ENCODE data around the gene MAGIX. TPM values are rescaled to one million over a fixed set of nuclear protein-coding genes. Genes with fewer than 3 reads are reported as not detected.
"Not testable (repeated sequence)": the region's sequence is repeated elsewhere in the genome, so short reads cannot be mapped to it uniquely, and the experiment has no call there.

MAGIX gene
- total RNA-seq, 1 experiment from 2014 or later = 1.2 TPM

DNA sequence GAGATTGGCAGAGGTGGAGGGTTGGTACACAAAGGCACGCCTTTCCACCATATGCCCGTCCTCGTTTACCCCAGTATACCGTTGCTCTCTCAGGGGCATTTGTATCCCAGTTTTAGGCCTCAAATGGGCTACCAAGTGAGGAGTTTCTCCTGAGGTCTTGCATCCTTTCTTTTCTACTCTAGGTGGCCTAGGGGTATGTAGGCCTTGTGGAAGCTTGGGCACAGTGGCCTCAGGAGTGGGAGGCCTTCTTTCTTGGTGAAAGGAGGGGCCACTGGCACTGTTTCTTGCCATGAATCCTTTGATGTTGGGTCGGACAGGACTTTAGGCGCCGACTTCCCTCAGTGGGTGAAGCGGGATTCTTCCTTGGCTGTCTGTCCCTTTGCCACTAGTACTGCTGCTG is 15.3 kb upstream of the MAGIX start (continued):
- TF ChIP-seq, protein P1, sequence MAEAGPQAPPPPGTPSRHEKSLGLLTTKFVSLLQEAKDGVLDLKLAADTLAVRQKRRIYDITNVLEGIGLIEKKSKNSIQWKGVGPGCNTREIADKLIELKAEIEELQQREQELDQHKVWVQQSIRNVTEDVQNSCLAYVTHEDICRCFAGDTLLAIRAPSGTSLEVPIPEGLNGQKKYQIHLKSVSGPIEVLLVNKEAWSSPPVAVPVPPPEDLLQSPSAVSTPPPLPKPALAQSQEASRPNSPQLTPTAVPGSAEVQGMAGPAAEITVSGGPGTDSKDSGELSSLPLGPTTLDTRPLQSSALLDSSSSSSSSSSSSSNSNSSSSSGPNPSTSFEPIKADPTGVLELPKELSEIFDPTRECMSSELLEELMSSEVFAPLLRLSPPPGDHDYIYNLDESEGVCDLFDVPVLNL (CRISPR knock-in tag; IDR thresholded peaks at IDR 0.05; ENCODE audit: borderline replicate concordance, low read depth) = no peak
- TF ChIP-seq, protein P2, sequence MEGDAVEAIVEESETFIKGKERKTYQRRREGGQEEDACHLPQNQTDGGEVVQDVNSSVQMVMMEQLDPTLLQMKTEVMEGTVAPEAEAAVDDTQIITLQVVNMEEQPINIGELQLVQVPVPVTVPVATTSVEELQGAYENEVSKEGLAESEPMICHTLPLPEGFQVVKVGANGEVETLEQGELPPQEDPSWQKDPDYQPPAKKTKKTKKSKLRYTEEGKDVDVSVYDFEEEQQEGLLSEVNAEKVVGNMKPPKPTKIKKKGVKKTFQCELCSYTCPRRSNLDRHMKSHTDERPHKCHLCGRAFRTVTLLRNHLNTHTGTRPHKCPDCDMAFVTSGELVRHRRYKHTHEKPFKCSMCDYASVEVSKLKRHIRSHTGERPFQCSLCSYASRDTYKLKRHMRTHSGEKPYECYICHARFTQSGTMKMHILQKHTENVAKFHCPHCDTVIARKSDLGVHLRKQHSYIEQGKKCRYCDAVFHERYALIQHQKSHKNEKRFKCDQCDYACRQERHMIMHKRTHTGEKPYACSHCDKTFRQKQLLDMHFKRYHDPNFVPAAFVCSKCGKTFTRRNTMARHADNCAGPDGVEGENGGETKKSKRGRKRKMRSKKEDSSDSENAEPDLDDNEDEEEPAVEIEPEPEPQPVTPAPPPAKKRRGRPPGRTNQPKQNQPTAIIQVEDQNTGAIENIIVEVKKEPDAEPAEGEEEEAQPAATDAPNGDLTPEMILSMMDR (IDR thresholded peaks at IDR 0.05) = no peak

DNA sequence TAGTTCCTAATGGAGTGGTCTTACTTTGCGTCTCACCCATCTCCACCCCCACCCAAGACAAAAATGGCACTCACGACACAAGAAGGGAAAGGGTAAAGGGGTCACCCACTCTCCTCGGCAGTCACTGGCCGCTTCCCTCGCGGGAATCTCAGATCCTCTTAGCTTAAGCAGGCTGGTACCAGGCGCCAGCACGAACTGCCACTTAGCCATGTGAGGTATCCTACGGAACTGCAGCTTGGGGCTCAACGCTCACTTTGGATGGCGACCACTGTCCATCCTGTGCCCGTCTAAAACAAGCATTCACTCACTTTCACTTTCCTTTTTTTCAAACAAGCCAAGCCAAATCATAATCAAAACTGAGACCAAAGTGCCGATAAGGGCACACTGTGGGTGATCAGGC is 14.6 kb upstream of the MAGIX start:
- DNase-seq (ENCODE audit: low spot score) (no peak), ATAC-seq (no peak)
- Mint-ChIP-seq H3K27ac (no peak overlapping the region), H3K4me3 (no peak overlapping the region), H3K36me3 (no peaks in the 10 kb centered on the region), H3K4me1 (no peaks in the 10 kb centered on the region), H3K9me3 (no peaks in the 10 kb centered on the region), H3K27me3 (ENCODE audit: low read depth) (peaks cover 2% of the 10 kb centered on the region; the same call in 1 of the 2 replicates)
- ChIA-PET POLR2A (no interaction called here), CTCF (interaction anchor here (0.6 to 1.0 kb wide), 2 partner anchors 8 to 1716 kb away, joined by 3 to 5 read pairs; no protein-coding TSS in a partner anchor)
- no peak for TF ChIP-seq CREB1 (CRISPR knock-in tag; IDR thresholded peaks at IDR 0.05)
- TF ChIP-seq, protein P3, sequence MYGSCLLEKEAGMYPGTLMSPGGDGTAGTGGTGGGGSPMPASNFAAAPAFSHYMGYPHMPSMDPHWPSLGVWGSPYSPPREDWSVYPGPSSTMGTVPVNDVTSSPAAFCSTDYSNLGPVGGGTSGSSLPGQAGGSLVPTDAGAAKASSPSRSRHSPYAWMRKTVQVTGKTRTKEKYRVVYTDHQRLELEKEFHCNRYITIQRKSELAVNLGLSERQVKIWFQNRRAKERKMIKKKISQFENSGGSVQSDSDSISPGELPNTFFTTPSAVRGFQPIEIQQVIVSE (CRISPR knock-in tag; IDR thresholded peaks at IDR 0.05; ENCODE audit: borderline replicate concordance) = no peak
- TF ChIP-seq, protein P4, sequence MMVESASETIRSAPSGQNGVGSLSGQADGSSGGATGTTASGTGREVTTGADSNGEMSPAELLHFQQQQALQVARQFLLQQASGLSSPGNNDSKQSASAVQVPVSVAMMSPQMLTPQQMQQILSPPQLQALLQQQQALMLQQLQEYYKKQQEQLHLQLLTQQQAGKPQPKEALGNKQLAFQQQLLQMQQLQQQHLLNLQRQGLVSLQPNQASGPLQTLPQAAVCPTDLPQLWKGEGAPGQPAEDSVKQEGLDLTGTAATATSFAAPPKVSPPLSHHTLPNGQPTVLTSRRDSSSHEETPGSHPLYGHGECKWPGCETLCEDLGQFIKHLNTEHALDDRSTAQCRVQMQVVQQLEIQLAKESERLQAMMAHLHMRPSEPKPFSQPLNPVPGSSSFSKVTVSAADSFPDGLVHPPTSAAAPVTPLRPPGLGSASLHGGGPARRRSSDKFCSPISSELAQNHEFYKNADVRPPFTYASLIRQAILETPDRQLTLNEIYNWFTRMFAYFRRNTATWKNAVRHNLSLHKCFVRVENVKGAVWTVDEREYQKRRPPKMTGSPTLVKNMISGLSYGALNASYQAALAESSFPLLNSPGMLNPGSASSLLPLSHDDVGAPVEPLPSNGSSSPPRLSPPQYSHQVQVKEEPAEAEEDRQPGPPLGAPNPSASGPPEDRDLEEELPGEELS (CRISPR knock-in tag; IDR thresholded peaks at IDR 0.05) = no peak
- TF ChIP-seq, protein P5, sequence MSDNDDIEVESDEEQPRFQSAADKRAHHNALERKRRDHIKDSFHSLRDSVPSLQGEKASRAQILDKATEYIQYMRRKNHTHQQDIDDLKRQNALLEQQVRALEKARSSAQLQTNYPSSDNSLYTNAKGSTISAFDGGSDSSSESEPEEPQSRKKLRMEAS (CRISPR knock-in tag; IDR thresholded peaks at IDR 0.05) = no peak
- TF ChIP-seq, protein P6, sequence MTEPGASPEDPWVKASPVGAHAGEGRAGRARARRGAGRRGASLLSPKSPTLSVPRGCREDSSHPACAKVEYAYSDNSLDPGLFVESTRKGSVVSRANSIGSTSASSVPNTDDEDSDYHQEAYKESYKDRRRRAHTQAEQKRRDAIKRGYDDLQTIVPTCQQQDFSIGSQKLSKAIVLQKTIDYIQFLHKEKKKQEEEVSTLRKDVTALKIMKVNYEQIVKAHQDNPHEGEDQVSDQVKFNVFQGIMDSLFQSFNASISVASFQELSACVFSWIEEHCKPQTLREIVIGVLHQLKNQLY (CRISPR knock-in tag; IDR thresholded peaks at IDR 0.05) = no peak
- TF ChIP-seq, protein P7, sequence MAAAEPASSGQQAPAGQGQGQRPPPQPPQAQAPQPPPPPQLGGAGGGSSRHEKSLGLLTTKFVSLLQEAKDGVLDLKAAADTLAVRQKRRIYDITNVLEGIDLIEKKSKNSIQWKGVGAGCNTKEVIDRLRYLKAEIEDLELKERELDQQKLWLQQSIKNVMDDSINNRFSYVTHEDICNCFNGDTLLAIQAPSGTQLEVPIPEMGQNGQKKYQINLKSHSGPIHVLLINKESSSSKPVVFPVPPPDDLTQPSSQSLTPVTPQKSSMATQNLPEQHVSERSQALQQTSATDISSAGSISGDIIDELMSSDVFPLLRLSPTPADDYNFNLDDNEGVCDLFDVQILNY (CRISPR knock-in tag; IDR thresholded peaks at IDR 0.05) = no peak
- TF ChIP-seq GRHL2 (CRISPR knock-in tag; IDR thresholded peaks at IDR 0.05; ENCODE audit: insufficient replicate concordance, severe bottlenecking) = no peak
- TF ChIP-seq CBFB (CRISPR knock-in tag; IDR thresholded peaks at IDR 0.05; ENCODE audit: low read depth) = no peak
- TF ChIP-seq, protein P8, sequence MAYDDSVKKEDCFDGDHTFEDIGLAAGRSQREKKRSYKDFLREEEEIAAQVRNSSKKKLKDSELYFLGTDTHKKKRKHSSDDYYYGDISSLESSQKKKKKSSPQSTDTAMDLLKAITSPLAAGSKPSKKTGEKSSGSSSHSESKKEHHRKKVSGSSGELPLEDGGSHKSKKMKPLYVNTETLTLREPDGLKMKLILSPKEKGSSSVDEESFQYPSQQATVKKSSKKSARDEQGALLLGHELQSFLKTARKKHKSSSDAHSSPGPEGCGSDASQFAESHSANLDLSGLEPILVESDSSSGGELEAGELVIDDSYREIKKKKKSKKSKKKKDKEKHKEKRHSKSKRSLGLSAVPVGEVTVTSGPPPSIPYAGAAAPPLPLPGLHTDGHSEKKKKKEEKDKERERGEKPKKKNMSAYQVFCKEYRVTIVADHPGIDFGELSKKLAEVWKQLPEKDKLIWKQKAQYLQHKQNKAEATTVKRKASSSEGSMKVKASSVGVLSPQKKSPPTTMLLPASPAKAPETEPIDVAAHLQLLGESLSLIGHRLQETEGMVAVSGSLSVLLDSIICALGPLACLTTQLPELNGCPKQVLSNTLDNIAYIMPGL (CRISPR knock-in tag; IDR thresholded peaks at IDR 0.05) = no peak
- TF ChIP-seq JUN (CRISPR knock-in tag; IDR thresholded peaks at IDR 0.05) = no peak
- TF ChIP-seq NFATC4 (CRISPR knock-in tag; IDR thresholded peaks at IDR 0.05) = no peak
- TF ChIP-seq IRF2 (CRISPR knock-in tag; IDR thresholded peaks at IDR 0.05; ENCODE audit: borderline replicate concordance, low read depth) = no peak
- TF ChIP-seq, protein P9, sequence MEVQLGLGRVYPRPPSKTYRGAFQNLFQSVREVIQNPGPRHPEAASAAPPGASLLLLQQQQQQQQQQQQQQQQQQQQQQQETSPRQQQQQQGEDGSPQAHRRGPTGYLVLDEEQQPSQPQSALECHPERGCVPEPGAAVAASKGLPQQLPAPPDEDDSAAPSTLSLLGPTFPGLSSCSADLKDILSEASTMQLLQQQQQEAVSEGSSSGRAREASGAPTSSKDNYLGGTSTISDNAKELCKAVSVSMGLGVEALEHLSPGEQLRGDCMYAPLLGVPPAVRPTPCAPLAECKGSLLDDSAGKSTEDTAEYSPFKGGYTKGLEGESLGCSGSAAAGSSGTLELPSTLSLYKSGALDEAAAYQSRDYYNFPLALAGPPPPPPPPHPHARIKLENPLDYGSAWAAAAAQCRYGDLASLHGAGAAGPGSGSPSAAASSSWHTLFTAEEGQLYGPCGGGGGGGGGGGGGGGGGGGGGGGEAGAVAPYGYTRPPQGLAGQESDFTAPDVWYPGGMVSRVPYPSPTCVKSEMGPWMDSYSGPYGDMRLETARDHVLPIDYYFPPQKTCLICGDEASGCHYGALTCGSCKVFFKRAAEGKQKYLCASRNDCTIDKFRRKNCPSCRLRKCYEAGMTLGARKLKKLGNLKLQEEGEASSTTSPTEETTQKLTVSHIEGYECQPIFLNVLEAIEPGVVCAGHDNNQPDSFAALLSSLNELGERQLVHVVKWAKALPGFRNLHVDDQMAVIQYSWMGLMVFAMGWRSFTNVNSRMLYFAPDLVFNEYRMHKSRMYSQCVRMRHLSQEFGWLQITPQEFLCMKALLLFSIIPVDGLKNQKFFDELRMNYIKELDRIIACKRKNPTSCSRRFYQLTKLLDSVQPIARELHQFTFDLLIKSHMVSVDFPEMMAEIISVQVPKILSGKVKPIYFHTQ (CRISPR knock-in tag; IDR thresholded peaks at IDR 0.05) = no peak

DNA sequence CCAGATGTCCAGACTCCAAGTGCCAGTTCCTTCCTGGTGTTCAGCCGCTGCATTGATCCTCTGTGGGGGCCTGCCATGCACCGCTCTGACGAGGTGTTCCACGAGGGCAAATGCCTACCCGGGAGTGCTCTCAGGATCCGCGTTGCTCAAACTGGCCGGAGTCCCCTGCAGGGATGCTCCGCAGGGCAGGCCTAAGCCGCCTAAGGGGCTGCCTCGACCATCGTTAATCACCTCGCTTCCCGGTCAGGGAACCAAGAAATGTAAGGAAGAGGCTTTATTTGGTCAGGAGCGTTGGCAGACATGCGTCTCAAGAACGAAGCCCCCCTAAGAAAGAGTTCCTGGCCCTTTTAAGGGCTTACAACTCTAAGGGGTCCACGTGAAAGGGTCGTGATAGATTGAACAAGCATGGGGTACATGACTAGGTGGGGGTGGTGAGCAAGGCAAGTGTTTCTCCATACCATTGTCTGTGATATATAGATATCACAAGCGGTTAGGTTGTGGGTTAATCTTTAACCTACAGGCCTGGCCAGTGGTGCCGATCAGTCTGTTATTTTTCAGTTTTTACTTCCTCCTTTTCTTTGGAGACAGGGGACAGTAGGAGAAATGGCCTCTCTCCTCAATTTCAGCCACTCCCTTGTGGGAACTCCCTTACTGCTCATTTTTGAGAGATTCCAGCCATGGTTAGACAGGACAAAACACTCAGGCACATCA is 14.0 kb upstream of the MAGIX start:
- peak overlapping the region; percentile 45; the same call in 1 of the 2 replicates for H3K27ac Mint-ChIP-seq
- DNase-seq (ENCODE audit: low spot score); H3K4me3 Mint-ChIP-seq; ATAC-seq; H3K4me1 Mint-ChIP-seq; POLR2A ChIA-PET; H3K9me3 Mint-ChIP-seq; H3K27me3 Mint-ChIP-seq (ENCODE audit: low read depth); H3K36me3 Mint-ChIP-seq: not testable (repeated sequence)
- CTCF ChIA-PET = interaction anchor here (1.0 kb wide), 1 partner anchor 7 kb away, joined by 3 read pairs; no protein-coding TSS in a partner anchor

DNA sequence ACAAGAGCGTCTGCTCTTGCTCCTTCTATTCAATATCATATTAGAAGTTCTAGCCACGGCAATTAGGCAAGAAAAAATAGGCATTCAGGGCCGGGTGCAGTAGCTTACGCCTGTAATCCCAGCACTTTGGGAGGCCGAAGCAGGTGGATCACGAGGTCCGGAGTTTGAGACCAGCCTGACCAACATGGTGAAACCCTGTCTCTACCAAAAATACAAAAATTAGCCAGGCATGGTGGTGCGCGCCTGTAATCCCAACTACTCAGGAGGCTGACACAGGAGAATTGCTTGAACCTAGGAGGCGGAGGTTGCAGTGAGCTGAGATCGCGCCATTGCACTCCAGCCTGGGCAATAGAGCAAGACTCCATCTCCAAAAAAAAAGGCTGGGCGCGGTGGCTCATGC is 13.3 kb upstream of the MAGIX start:
- ATAC-seq; CTCF ChIA-PET; DNase-seq (ENCODE audit: low spot score); H3K4me3 Mint-ChIP-seq; H3K27me3 Mint-ChIP-seq (ENCODE audit: low read depth); POLR2A ChIA-PET; H3K9me3 Mint-ChIP-seq; H3K27ac Mint-ChIP-seq; H3K36me3 Mint-ChIP-seq; H3K4me1 Mint-ChIP-seq: not testable (repeated sequence)
